WERI-Rb-1 (cell line): ENCODE data around the gene RMRP.

ENCODE experiments used
- DNase-seq: peaks from one replicate; pipeline ENCODE4 v3.0.0-alpha.2; 2020
- H3K27ac ChIP-seq: fragments of 250-450 bp; sonication (Bioruptor Pico); 2 replicates; pipeline ENCODE4 v1.5.1; 2020; ENCODE audit warnings: mild to moderate bottlenecking, moderate library complexity
- H3K27me3 ChIP-seq: fragments of 250-450 bp; sonication (Bioruptor Pico); 2 replicates; pipeline ENCODE4 v1.5.1; 2021; ENCODE audit warnings: mild to moderate bottlenecking, low read depth, moderate library complexity; ENCODE audit not compliant: insufficient read depth, severe bottlenecking
- H3K36me3 ChIP-seq: fragments of 250-450 bp; sonication (Bioruptor Pico); 2 replicates; pipeline ENCODE4 v1.5.1; 2020; ENCODE audit warnings: mild to moderate bottlenecking, moderate library complexity
- H3K4me3 ChIP-seq: 2 replicates; pipeline ENCODE4 v1.5.1; 2011; ENCODE audit warnings: low read depth, mild to moderate bottlenecking, control low read depth, low read length
- H3K9me3 ChIP-seq: fragments of 250-450 bp; sonication (Bioruptor Pico); 2 replicates; pipeline ENCODE4 v1.5.1; 2021; ENCODE audit warnings: mild to moderate bottlenecking, moderate library complexity; ENCODE audit not compliant: severe bottlenecking
- TF ChIP-seq, protein P1 (sequence below): IDR thresholded peaks from 2 replicates; pipeline ENCODE4 v1.5.1; 2011; ENCODE audit warnings: low read depth, mild to moderate bottlenecking, control low read depth, inconsistent platforms, low read length

The RMRP gene

GRCh38 chr9:35609820-35610163, 48.0 kb downstream of the RMRP start:
- no peak for DNase-seq
- Histone ChIP-seq H3K4me3 (no peak overlapping the region), H3K9me3 (no peaks in the 10 kb centered on the region), H3K27ac (no peak overlapping the region), H3K36me3 (peaks cover 39% of the 10 kb centered on the region), H3K27me3 (no peaks in the 10 kb centered on the region)
- TF ChIP-seq, protein P1, sequence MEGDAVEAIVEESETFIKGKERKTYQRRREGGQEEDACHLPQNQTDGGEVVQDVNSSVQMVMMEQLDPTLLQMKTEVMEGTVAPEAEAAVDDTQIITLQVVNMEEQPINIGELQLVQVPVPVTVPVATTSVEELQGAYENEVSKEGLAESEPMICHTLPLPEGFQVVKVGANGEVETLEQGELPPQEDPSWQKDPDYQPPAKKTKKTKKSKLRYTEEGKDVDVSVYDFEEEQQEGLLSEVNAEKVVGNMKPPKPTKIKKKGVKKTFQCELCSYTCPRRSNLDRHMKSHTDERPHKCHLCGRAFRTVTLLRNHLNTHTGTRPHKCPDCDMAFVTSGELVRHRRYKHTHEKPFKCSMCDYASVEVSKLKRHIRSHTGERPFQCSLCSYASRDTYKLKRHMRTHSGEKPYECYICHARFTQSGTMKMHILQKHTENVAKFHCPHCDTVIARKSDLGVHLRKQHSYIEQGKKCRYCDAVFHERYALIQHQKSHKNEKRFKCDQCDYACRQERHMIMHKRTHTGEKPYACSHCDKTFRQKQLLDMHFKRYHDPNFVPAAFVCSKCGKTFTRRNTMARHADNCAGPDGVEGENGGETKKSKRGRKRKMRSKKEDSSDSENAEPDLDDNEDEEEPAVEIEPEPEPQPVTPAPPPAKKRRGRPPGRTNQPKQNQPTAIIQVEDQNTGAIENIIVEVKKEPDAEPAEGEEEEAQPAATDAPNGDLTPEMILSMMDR, result no peak

DNA sequence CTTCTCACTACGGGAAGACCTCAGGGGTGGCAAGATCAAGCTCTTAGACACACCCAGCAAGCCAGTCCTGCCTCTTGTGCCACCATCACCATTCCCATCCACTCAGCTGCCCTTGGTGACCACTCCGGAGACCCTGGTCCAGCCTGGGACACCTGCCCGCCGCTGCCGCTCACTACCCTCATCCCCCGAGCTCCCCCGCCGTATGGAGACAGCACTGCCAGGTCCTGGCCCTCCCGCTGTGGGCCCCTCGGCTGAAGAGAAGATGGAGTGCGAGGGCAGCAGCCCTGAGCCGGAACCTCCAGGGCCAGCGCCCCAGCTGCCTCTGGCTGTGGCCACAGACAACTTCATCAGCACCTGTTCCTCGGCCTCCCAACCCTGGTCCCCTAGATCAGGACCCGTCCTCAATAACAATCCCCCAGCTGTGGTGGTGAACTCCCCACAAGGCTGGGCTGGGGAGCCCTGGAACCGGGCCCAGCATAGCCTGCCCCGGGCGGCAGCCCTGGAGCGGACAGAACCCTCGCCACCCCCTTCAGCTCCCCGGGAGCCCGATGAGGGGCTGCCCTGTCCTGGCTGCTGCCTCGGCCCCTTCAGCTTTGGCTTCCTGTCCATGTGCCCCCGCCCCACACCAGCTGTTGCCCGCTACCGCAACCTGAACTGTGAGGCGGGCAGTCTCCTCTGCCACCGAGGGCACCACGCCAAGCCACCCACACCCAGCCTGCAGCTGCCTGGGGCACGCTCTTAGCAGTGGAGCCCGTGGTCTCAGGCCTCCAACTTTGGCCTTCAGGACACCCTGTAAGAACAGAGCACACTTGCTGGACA, 48.6 kb downstream of the RMRP start:
- H3K9me3 ChIP-seq, result no peaks in the 10 kb centered on the region
- H3K27ac ChIP-seq, result no peak overlapping the region
- no peaks in the 10 kb centered on the region for H3K27me3 ChIP-seq
- TF ChIP-seq, protein P1, result no peak
- H3K36me3 ChIP-seq, result peaks cover 39% of the 10 kb centered on the region
- no peak for DNase-seq
- H3K4me3 ChIP-seq, result no peak overlapping the region

- Histone ChIP-seq H3K27ac (no peak overlapping the region), H3K4me3 (no peak overlapping the region)
Observed at GRCh38 chr9:35608221-35608620, 49.6 kb downstream of the RMRP start.

More at GRCh38 chr9:35608221-35608620, 49.6 kb downstream of the RMRP start:
- no peak for DNase-seq
- TF ChIP-seq, protein P1, result no peak
- Histone ChIP-seq H3K27me3 (no peaks in the 10 kb centered on the region), H3K36me3 (peaks cover 39% of the 10 kb centered on the region), H3K9me3 (no peaks in the 10 kb centered on the region)
